A549 (cell line): Measurements from ENCODE around the gene PTPN22.

ENCODE experiments used
- CHD2 ChIP-seq: fragments of 150-350 bp; IDR thresholded peaks from 2 replicates; pipeline ENCODE4 v1.6.1; 2014; ENCODE audit warnings: low read length; ENCODE audit not compliant: partially characterized antibody
- EHMT2 ChIP-seq: fragments of 200-600 bp; sonication (generic); IDR thresholded peaks from 2 replicates; pipeline ENCODE4 v1.6.1; 2016; ENCODE audit warnings: antibody characterized with exemption, low read depth, mild to moderate bottlenecking, moderate library complexity
- EP300 ChIP-seq, 2 experiments: fragments of >200 bp; sonication (Bioruptor Twin); formaldehyde crosslinking; IDR thresholded peaks; 2 replicates in 1 of 2; 3 replicates in 1 of 2; pipeline ENCODE4 v1.6.1; 2016 to 2017
- HDAC2 ChIP-seq: fragments of 200-600 bp; sonication (generic); IDR thresholded peaks from 2 replicates; pipeline ENCODE4 v1.6.1; 2016
- POLR2A ChIP-seq: IDR thresholded peaks from 2 replicates; pipeline ENCODE4 v1.6.1; 2012; ENCODE audit warnings: mild to moderate bottlenecking, low read length
- SMC3 ChIP-seq: fragments of >200 bp; sonication (Bioruptor Twin); formaldehyde crosslinking; IDR thresholded peaks from 3 replicates; pipeline ENCODE4 v1.6.1; 2018; ENCODE audit warnings: inconsistent platforms
- TF ChIP-seq, protein P1 (sequence below): fragments of >200 bp; sonication (Bioruptor Twin); formaldehyde crosslinking; IDR thresholded peaks from 3 replicates; pipeline ENCODE4 v1.5.1; 2016
- TF ChIP-seq, protein P2 (sequence below): fragments of 150-350 bp; IDR thresholded peaks from 2 replicates; pipeline ENCODE4 v1.6.1; 2014; ENCODE audit warnings: low read depth, mild to moderate bottlenecking, low read length
- TF ChIP-seq, protein P3 (sequence below): fragments of 200-600 bp; sonication (generic); IDR thresholded peaks from 2 replicates; pipeline ENCODE4 v1.6.1; 2016; ENCODE audit warnings: antibody characterized with exemption, mild to moderate bottlenecking, moderate library complexity
- TF ChIP-seq, protein P4 (sequence below): fragments of 250-450 bp; sonication (Bioruptor Pico); IDR thresholded peaks from 2 replicates; pipeline ENCODE4 v1.5.0; 2020; ENCODE audit warnings: low read depth, mild to moderate bottlenecking, moderate library complexity
- TF ChIP-seq, protein P5 (sequence below): IDR thresholded peaks from 2 replicates; pipeline ENCODE4 v1.6.1; 2012; ENCODE audit warnings: low read depth, borderline replicate concordance

DNA sequence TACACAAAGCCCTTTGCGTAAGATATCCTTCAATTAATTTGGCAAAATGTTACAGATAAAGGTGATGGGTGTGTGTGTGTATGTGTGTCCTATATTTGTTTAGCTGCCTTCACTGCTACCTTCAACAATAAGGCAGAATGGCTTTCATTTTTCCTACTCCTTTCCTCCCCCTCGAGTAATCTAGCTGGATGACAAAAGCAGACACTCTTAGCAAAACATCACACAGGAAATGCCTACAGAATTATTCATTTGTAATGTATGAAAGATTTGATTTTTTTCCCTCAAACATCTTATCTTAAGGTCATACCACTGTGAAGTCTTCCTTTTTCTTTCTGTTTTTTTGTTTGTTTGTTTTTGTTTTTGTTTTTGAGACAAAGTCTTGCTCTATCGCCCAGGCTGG, 10.6 kb downstream of the PTPN22 start:
- TF ChIP-seq, protein P1, sequence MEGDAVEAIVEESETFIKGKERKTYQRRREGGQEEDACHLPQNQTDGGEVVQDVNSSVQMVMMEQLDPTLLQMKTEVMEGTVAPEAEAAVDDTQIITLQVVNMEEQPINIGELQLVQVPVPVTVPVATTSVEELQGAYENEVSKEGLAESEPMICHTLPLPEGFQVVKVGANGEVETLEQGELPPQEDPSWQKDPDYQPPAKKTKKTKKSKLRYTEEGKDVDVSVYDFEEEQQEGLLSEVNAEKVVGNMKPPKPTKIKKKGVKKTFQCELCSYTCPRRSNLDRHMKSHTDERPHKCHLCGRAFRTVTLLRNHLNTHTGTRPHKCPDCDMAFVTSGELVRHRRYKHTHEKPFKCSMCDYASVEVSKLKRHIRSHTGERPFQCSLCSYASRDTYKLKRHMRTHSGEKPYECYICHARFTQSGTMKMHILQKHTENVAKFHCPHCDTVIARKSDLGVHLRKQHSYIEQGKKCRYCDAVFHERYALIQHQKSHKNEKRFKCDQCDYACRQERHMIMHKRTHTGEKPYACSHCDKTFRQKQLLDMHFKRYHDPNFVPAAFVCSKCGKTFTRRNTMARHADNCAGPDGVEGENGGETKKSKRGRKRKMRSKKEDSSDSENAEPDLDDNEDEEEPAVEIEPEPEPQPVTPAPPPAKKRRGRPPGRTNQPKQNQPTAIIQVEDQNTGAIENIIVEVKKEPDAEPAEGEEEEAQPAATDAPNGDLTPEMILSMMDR, result no peak
- TF ChIP-seq HDAC2 (no peak), POLR2A (no peak), SMC3 (no peak), CHD2 (no peak), EP300 (IDR thresholded peaks at IDR 0.05) (no peak), EHMT2 (no peak)
- TF ChIP-seq, protein P2, sequence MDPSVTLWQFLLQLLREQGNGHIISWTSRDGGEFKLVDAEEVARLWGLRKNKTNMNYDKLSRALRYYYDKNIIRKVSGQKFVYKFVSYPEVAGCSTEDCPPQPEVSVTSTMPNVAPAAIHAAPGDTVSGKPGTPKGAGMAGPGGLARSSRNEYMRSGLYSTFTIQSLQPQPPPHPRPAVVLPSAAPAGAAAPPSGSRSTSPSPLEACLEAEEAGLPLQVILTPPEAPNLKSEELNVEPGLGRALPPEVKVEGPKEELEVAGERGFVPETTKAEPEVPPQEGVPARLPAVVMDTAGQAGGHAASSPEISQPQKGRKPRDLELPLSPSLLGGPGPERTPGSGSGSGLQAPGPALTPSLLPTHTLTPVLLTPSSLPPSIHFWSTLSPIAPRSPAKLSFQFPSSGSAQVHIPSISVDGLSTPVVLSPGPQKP, result no peak
- TF ChIP-seq, protein P3, sequence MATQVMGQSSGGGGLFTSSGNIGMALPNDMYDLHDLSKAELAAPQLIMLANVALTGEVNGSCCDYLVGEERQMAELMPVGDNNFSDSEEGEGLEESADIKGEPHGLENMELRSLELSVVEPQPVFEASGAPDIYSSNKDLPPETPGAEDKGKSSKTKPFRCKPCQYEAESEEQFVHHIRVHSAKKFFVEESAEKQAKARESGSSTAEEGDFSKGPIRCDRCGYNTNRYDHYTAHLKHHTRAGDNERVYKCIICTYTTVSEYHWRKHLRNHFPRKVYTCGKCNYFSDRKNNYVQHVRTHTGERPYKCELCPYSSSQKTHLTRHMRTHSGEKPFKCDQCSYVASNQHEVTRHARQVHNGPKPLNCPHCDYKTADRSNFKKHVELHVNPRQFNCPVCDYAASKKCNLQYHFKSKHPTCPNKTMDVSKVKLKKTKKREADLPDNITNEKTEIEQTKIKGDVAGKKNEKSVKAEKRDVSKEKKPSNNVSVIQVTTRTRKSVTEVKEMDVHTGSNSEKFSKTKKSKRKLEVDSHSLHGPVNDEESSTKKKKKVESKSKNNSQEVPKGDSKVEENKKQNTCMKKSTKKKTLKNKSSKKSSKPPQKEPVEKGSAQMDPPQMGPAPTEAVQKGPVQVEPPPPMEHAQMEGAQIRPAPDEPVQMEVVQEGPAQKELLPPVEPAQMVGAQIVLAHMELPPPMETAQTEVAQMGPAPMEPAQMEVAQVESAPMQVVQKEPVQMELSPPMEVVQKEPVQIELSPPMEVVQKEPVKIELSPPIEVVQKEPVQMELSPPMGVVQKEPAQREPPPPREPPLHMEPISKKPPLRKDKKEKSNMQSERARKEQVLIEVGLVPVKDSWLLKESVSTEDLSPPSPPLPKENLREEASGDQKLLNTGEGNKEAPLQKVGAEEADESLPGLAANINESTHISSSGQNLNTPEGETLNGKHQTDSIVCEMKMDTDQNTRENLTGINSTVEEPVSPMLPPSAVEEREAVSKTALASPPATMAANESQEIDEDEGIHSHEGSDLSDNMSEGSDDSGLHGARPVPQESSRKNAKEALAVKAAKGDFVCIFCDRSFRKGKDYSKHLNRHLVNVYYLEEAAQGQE, result no peak
- TF ChIP-seq, protein P4, sequence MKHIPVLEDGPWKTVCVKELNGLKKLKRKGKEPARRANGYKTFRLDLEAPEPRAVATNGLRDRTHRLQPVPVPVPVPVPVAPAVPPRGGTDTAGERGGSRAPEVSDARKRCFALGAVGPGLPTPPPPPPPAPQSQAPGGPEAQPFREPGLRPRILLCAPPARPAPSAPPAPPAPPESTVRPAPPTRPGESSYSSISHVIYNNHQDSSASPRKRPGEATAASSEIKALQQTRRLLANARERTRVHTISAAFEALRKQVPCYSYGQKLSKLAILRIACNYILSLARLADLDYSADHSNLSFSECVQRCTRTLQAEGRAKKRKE, result no peak
- TF ChIP-seq, protein P5, sequence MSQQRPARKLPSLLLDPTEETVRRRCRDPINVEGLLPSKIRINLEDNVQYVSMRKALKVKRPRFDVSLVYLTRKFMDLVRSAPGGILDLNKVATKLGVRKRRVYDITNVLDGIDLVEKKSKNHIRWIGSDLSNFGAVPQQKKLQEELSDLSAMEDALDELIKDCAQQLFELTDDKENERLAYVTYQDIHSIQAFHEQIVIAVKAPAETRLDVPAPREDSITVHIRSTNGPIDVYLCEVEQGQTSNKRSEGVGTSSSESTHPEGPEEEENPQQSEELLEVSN, result no peak
